OCI-LY3 (cell line): ENCODE data around the gene CISH.

Experiments
- H2AFZ ChIP-seq: fragments of 200-600, 300-600 bp; shearing (Covaris generic); 2 replicates; pipeline ENCODE4 v1.6.0; 2014; ENCODE audit warnings: antibody characterized with exemption, low read depth, low read length
- H3K27ac ChIP-seq: fragments of 200-600, 300-600 bp; sonication (generic); 2 replicates; pipeline ENCODE4 v1.5.1; 2014; ENCODE audit warnings: mild to moderate bottlenecking, low read length, moderate library complexity, mixed read lengths
- H3K27me3 ChIP-seq: fragments of 200-600, 300-600 bp; sonication (generic); 2 replicates; pipeline ENCODE4 v1.6.1; 2014; ENCODE audit warnings: low read depth, low read length, mixed read lengths
- H3K36me3 ChIP-seq: fragments of 200-600, 300-600 bp; sonication (generic); replicated peaks from 2 replicates; pipeline ENCODE3; 2014; ENCODE audit warnings: low read depth, low read length, mixed read lengths
- H3K4me1 ChIP-seq: fragments of 300-600, 200-600 bp; sonication (generic); 2 replicates; pipeline ENCODE4 v1.6.1; 2014; ENCODE audit warnings: low read length, mixed read lengths
- H3K4me2 ChIP-seq: fragments of 200-600, 300-600 bp; sonication (generic); 2 replicates; pipeline ENCODE4 v1.6.1; 2014; ENCODE audit warnings: low read length, mixed read lengths
- H3K4me3 ChIP-seq: fragments of 300-600, 200-600 bp; sonication (generic); 2 replicates; pipeline ENCODE4 v1.5.1; 2014; ENCODE audit warnings: antibody characterized with exemption, mild to moderate bottlenecking, low read length, moderate library complexity
- H3K79me2 ChIP-seq: fragments of 300-600, 200-600 bp; shearing (Covaris generic); 2 replicates; pipeline ENCODE4 v1.6.1; 2014; ENCODE audit warnings: mild to moderate bottlenecking, low read length, mixed read lengths
- H3K9ac ChIP-seq: fragments of 300-600, 200-600 bp; shearing (Covaris generic); 2 replicates; pipeline ENCODE4 v1.6.0; 2014; ENCODE audit warnings: mild to moderate bottlenecking, low read length, moderate library complexity
- H3K9me3 ChIP-seq: fragments of 200-600, 300-600 bp; shearing (Covaris generic); 2 replicates; pipeline ENCODE4 v1.6.1; 2014; ENCODE audit warnings: low read length, mixed read lengths; ENCODE audit not compliant: insufficient read depth
- H4K20me1 ChIP-seq: fragments of 200-600, 300-600 bp; sonication (generic); 2 replicates; pipeline ENCODE4 v1.6.1; 2016; ENCODE audit warnings: low read length, mixed read lengths; ENCODE audit not compliant: insufficient read depth
- CTCF ChIP-seq: fragments of 200-600, 300-600 bp; sonication (generic); IDR thresholded peaks from 2 replicates; pipeline ENCODE4 v1.5.1; 2014; ENCODE audit warnings: antibody characterized with exemption, low read length, low read depth
- EZH2phosphoT487 ChIP-seq: fragments of 200-600 bp; shearing (Covaris generic); IDR thresholded peaks from 2 replicates; pipeline ENCODE4 v1.6.1; 2018; ENCODE audit warnings: antibody characterized with exemption, mixed run types, low read depth

CISH gene

GRCh38 chr3:50632450-50632849 is 20.9 kb upstream of the CISH start:
- Histone ChIP-seq H3K4me1 (no peaks in the 10 kb centered on the region), H3K9ac (no peak overlapping the region)

GRCh38 chr3:50630877-50631276 is 19.3 kb upstream of the CISH start:
- Histone ChIP-seq H3K9me3 (no peaks in the 10 kb centered on the region), H3K36me3 (peaks cover 8% of the 10 kb centered on the region), H3K4me2 (no peak overlapping the region), H3K4me3 (no peak overlapping the region), H3K27me3 (no peaks in the 10 kb centered on the region), H3K79me2 (peaks cover 51% of the 10 kb centered on the region), H2AFZ (no peak overlapping the region), H3K27ac (no peak overlapping the region), H3K9ac (no peak overlapping the region), H4K20me1 (peaks cover 54% of the 10 kb centered on the region), H3K4me1 (no peaks in the 10 kb centered on the region)
- no peak for TF ChIP-seq CTCF
- TF ChIP-seq EZH2phosphoT487: no peak

More at GRCh38 chr3:50632450-50632849, 20.9 kb upstream of the CISH start:
- H3K79me2 ChIP-seq: peaks cover 50% of the 10 kb centered on the region
- H3K9me3 ChIP-seq: no peaks in the 10 kb centered on the region
- H3K4me3 ChIP-seq: no peak overlapping the region
- H3K27ac ChIP-seq: no peak overlapping the region
- H3K4me2 ChIP-seq: no peak overlapping the region
- H3K36me3 ChIP-seq: peaks cover 8% of the 10 kb centered on the region
- H2AFZ ChIP-seq: no peak overlapping the region
- peaks cover 48% of the 10 kb centered on the region for H4K20me1 ChIP-seq
- no peaks in the 10 kb centered on the region for H3K27me3 ChIP-seq
- TF ChIP-seq EZH2phosphoT487: no peak
- TF ChIP-seq CTCF: no peak

GRCh38 chr3:50630394-50630793 is 18.8 kb upstream of the CISH start:
- Histone ChIP-seq H3K9me3 (no peaks in the 10 kb centered on the region), H3K4me1 (no peaks in the 10 kb centered on the region), H3K36me3 (peaks cover 8% of the 10 kb centered on the region), H3K9ac (no peak overlapping the region), H3K4me3 (no peak overlapping the region), H4K20me1 (peaks cover 54% of the 10 kb centered on the region), H3K27ac (no peak overlapping the region), H3K4me2 (no peak overlapping the region), H2AFZ (no peak overlapping the region), H3K27me3 (no peaks in the 10 kb centered on the region), H3K79me2 (peaks cover 51% of the 10 kb centered on the region)
- TF ChIP-seq CTCF (no peak), EZH2phosphoT487 (no peak)

- Histone ChIP-seq H3K4me1 (no peaks in the 10 kb centered on the region), H3K9me3 (no peaks in the 10 kb centered on the region), H3K79me2 (peaks cover 56% of the 10 kb centered on the region), H3K27ac (no peak overlapping the region), H3K4me2 (no peak overlapping the region), H3K27me3 (no peaks in the 10 kb centered on the region), H2AFZ (no peak overlapping the region), H3K36me3 (peaks cover 9% of the 10 kb centered on the region), H4K20me1 (peaks cover 61% of the 10 kb centered on the region), H3K4me3 (no peak overlapping the region), H3K9ac (no peak overlapping the region)
- TF ChIP-seq EZH2phosphoT487: no peak
- no peak for TF ChIP-seq CTCF
Measured at GRCh38 chr3:50628601-50629000, 17.0 kb upstream of the CISH start.
